NCI-H345 (cell line): ENCODE results near the gene UTS2R.

Source experiments
- DNase-seq: peaks from one replicate; lab custom pipeline; 2025; lab: John Stamatoyannopoulos, UW

The UTS2R gene

GRCh38 chr17:82389379-82389778 is 17.8 kb downstream of the UTS2R start:
- no peak for DNase-seq

- DNase-seq = no peak
Observed at GRCh38 chr17:82390015-82390859, 18.7 kb downstream of the UTS2R start.

DNA sequence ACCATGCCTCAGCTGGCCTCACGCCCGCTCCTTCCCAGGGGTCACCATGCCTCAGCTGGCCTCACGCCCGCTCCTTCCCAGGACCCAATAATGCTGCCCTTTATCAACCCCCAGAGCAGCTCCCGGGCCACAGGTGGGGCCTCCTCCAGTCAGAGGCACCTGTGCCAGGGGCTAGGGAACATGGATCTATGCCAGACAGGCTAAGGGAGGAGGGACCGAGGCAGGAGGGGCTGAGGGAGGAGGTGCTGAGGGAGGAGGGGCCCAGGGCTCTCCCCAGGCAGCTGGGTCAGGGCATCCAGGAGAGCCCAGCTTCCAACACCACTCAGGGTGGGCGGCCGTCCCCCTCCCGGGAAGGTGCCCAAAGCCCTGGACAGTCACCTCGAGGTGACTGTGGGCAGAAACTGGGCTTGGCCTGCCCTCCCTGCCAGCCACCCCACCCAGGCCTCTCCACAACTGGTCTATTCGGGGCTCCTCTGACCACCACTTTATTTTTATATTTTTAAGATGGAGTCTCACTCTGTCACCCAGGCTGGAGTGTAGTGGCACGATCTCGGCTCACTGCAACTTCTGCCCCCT is 19.4 kb downstream of the UTS2R start:
- no peak for DNase-seq

DNA sequence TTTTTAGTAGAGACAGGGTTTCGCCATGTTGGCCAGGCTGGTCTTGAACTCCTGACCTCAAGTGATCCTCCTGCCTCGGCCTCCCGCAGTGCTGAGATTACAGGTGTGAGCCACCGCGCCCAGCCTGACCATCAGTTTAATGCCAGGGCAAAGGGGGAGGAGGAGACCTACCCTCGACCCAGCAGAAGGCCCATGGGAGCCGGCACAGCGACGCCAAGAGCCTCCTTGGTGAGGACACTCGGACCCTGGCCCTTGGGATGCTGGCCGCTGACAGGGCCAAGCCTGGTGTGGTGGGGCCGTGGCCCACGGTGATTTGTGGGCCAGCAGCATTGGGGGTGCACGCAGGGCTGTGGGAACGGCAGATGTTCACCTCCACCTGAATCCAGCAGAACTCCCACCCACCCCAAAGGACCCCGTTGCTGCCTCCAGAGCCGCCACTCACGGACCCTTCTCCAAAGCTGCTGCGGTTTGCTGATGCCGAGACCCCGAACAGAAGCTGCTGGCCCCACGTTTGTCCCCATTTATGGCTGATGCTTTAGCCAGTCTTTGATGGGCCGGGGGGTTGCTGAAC is 20.0 kb downstream of the UTS2R start:
- DNase-seq = no peak

- DNase-seq = no peak
Observed at GRCh38 chr17:82392209-82392920, 20.8 kb downstream of the UTS2R start.

DNA sequence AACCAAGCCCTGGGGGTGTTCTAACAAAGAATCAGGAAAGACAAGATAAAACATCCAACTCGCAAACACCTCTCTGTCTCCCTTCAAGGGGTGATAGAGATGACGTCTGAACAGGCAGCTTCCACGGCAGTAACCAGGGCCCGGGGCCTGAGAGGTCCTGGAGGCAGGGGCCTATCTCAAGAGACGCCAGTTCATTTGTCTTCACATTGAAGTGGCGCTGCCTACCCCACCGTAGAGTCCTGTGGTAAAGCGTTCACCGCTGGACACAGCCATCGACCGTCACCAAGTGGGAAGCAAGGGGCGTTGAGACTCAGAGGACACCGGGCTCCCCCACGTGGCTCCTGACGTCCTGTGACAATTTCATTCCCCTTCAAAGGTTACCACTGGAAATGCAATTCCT is 21.4 kb downstream of the UTS2R start:
- DNase-seq = no peak

- no peak for DNase-seq
Observed at GRCh38 chr17:82394278-82394677, 22.7 kb downstream of the UTS2R start.

DNA sequence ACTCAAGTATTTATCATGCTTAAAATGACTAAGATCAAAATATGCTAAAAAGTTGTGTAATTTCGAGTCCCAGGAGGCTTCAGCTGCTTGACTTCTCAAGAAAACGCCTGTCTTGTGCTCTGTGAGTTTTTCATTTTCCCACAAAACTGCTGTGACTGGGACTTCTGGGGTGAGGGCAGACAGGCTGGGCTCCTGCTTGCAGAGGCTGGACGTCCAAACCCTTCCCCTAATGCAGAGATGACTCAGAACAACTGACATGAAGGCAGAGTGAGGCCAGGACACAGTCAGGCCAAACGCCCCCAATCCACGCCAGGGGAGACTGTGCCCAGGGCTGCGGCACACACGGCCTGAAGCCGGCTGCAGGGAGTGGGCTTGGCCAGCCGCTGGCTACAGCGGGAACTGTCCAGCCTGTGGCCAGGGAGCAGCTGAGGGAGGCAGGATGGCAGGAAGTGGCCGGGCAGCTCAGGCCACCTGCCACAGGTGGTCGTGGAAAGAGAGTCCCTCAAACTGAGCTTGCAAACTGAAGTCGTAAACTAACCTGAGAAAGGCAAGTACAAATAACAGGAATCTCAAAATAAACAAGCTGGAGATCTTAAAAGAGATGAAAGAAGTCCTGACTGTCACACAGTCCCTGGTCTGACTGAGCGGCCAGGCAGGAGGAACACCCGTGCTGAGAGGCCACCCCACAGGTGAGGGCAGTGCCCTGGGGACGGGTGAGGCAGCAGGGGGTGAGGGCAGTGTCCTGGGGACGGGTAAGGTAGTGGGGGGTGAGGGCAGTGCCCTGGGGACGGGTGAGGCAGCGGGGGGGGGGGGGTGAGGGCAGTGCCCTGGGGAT is 25.3 kb downstream of the UTS2R start:
- DNase-seq = no peak

- no peak for DNase-seq
Observed at GRCh38 chr17:82397449-82398335, 26.1 kb downstream of the UTS2R start.

DNA sequence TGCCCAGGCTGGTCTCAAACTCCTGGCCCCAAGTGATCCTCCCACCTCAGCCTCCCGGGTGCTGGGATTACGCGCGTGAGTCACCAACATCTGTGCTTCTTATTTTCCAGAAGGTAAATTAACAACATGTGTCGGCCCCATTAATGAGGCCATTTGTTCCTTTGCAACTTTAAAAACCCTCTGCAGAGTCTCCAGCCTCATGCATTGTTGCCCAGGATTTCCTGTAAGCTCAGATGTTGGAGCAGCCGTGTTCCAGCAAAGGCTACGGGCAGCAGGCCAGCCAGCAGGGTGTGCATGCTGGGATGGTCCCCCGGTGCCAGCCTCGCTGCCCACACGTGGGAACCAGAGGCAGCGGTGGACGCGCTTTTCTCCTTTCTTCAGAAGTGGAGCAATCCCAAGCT is 27.5 kb downstream of the UTS2R start:
- no peak for DNase-seq

DNA sequence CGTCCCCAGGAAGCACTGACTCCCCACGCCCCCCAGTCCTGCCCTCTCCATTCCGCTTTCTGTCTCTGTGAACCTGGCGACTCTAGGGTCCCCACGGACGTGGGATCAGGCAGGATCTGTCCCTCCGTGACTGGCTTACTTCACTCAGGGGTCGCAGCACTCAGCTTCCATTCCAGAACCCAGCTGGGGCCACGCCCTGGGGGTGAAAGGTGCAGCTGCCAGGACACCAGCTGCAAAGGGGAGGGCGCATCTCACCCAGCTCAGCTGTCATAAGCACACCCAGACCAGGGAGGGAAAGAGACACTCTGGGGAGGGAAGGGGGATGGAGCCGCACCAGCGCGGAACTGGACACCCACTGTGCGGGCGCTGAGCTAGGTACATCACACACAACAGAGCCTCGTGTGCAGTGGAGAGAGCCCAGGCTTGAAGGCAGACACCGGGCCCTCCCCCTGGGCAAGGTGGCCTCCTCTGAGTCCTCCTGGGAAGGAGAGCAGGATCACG is 28.1 kb downstream of the UTS2R start:
- peak; percentile 81 for DNase-seq

DNA sequence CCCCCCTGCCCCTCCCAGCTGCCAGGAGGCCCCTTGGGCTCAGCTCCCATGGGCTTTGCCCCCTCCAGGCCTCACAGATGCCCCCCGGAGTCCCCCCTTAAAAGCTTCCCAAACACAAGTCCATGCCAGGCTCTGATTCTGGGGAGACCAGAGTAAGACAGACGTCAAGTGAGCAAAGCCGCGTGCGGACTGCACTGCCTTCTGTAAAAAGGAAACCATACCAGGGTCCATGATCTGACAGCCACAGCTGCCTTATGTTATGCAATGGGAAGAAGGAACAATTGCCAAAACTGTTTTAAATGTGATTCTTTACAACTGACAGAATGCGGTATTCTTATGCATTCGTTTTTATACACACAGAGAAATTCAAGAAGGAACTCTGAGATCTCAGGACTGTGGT is 28.6 kb downstream of the UTS2R start:
- DNase-seq = no peak

DNA sequence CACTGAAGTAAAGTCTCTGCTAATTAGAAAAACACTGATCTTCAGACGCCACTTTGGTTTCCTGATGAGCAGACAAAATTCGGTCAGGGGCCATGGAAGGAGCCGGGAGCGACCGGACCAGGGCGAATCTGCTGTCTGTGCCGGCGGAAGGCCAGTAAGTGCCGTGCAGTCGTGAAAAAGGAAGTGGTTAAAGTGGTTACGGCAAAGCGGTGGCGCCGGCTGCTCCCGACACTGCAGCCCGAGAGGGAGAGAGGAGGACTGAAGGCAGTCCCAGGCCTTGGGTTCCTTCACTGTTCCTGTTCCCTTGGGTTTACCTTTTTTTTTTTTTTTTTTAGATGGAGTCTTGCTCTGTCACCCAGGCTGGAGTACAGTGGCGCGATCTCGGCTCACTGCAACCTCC is 29.3 kb downstream of the UTS2R start:
- no peak for DNase-seq

GRCh38 chr17:82402865-82403264 is 31.3 kb downstream of the UTS2R start:
- no peak for DNase-seq

DNA sequence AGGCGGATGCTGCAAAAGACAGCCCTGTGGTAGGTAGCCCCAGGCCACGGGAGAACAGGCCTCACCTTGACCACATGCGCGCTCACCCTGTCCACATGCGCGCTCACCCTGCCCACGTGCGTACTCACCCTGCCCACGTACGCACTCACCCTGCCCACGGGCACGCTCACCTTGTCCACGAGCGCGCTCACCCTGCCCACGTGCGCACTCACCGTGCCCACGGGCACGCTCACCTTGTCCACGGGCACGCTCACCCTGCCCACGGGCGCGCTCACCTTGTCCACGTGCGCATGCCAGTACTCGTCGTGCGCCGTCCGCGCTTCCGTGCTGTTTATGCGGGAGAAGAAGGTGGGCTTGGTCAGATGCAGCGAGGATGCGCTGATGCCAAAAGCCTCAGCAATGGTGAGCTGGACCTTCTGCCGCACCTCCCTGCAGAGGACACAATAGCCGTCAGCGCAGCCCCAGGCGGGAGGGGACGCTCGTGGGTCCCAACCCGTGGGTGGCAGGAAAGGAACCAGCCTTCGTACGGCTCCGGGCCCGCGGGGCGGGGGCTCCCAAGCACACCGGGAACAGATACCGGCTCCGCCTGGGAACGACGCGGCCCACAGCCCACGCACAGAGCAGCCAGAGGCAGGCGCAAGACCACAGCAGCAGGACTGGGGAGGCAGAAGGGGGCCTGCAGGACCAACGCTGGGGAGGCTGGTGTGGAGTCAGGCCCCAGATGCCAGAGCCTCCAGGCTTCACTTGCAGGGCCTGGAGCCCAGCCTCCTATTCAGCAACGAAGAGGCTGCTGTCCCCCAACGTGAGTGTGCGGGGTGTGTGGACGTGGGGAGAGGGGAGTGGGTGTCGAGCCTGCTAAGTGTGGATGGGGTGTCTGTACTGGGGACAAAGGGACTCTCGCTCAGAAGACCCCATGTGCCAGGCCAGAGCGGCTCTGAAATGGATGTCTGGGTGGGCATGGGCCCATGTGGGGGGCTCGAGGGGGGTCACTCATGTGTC is 32.4 kb downstream of the UTS2R start:
- DNase-seq = no peak

- DNase-seq = no peak
Observed at GRCh38 chr17:82405051-82405450, 33.5 kb downstream of the UTS2R start.

DNA sequence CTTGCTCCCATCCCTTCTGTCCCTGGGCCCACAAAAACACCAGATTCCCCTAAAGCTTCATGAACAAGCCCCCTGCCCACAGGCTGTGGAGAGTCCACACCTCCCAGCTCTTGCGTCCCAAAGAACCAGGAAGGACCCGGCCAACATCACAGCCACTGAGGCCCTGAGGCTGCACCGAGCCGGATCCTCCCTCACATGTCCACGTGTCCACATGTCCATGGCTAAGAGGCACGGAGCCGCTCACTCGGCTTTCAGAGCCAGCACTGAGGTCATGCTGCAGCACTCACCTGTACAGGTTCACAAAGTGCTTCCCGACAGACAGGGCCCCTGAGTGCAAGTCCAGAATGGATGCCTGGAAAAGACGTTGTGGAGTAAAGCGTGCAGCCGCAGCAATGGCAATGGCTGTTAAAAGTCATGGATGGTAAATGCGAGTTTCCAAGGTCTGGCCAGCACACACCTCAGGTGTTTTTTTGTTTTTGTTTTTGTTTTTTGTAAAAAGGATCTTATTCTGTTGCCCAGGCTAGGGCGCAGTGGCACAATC is 34.6 kb downstream of the UTS2R start:
- no peak for DNase-seq

GRCh38 chr17:82407255-82407654 is 35.7 kb downstream of the UTS2R start:
- no peak for DNase-seq

DNA sequence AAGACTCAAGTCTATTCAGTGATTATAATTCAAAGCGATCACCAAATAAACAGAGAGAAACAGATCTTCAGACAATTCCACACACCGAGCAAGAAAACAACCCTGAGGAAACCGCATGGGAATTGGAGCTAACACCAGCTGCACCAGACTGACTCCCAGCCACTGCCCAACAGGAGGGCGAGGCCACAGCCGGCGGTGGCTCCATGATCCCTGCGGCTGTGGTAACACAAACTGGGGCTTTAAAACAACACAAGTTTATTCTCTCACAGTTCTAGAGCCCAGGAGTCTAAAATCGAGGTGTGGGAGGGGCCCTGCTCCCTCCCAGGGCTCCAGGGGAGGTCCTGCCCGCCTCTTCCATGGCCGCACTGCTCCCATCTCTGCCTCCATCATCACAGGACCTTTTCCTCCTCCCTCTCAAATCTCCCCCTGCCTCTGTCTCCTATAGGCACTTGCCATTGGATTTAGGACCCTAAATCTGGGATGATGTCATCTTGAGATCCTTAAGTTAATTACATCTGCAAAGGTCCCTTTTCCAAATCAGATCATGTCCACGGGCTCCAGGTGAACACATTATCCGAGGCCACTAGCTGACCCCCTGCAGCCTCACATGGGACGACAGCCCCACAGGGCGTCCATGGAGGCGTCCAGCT is 36.8 kb downstream of the UTS2R start:
- no peak for DNase-seq
